HG03097 (cell line): ENCODE data around the gene CACNA1H.

Experiments
- ATAC-seq: cut with Tn5 transposase; IDR thresholded peaks from one replicate; pipeline ENCODE4 v1.9.1; 2021; ENCODE audit not compliant: unreplicated experiment, low FRiP score

Gene CACNA1H

DNA sequence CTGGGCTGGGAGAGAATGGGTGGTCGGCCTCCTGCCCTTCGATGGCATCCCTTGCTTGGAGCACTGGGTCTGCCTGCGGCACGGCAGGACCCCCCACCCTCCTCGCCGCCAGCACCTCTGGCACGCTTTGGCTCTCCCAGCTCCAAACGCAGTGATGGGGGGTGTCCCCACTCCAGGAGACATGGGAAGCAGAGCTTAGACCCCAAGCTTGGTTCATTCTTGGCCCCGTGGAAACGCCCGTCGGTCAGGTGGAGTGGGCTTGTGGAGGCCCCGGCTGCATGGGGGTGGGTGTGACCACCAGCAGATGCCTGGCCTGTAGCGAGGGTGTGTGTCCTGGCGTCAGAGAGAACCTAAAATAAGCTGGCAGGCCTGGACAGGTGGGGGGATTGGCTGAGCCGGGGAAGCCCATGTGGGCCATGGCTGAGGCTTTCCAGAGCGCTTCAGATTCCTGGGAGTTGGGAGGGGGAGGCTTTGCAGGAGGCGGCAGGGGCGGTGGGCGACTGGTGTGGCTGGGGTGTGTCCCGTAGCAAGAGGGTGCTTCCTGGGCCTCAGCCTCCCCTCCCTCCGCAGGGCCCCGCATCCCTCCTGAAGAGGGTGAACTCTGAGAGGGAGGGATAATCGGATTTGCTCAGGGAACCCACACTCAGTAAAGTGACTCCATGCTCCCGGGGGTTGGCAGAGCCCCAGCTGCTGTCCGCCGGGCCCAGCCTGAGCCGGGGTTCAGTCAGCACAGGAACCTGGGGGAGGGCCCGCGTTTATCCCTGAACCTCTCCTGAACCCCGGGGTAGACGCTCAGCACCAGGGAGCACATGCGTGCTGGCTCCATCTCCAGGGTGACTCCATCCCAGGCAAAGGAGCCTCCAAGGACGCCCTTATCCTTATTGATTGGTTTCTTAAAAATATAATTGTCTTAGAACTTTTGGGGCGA is 3.4 kb downstream of the CACNA1H start:
- no peak for ATAC-seq

DNA sequence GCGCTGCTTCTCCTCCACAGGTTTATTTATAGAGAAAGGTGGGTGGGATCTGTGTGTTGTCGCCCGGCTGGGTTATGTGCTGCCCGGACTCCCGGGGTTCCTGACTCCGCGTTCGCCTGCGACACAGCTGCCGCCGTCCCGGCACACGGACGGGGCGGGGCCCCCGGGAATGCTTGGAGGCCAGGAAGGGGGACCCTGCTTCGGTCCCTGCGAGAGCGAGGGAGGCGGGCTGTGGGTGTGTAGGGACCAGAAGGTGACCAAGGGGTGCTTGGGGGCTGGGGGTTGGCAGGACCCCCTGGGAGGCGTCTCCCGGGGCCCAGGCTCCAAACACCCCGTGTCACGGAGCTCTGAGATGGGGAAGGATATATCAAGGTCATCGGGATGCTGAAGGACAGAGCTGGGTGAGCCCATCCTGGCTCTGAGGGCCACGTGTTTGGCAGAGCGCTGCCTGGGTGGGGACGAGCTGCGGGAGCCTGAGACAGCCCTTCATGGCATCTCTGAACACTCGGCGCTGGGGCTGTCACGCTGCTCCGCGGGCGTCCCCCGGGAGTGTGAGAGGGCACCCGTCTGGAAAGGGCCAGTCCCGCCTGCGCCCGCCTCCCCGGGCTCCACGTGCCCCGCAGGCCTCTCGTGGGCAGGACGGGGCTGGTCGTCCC is 4.2 kb downstream of the CACNA1H start:
- no peak for ATAC-seq

DNA sequence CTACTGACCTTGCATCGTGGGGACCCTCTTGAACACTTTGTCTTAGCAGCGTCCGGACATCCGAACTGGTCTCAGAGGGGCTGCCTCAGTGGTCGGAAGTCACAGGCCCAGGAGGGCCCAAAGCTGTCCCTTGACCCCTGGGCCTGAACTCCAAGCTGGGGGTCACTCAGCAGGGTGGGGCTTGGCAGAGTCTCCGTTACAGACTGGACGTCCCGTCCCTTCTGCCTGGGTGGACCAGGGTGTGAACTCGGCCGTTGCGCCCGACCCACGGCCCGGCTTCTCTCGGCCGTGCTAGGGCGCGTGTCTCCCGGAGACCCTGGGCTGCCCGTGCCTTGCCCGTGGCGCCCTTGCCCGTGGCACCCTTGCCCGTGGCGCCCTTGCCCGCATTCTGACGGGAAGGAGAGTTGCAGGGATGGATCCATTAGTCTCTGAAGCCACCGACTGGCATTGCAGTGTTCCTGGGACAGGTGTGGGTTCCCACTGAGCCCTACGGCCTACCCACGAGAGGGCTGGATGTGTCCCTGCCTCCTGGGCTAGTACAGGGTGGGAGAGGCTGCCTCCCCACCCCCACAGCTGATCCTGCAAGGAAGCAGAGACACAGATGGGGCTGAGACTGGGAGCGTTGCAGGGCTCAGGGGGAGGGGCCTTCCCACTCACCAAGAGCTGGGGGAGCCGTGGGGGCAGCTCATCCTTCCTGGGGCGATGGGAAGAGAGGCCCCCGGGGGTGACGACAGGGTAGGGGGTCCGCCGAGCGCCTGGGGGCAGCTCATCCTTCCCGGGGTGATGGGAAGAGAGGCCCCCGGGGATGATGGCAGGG is 4.9 kb downstream of the CACNA1H start:
- ATAC-seq, result no peak

DNA sequence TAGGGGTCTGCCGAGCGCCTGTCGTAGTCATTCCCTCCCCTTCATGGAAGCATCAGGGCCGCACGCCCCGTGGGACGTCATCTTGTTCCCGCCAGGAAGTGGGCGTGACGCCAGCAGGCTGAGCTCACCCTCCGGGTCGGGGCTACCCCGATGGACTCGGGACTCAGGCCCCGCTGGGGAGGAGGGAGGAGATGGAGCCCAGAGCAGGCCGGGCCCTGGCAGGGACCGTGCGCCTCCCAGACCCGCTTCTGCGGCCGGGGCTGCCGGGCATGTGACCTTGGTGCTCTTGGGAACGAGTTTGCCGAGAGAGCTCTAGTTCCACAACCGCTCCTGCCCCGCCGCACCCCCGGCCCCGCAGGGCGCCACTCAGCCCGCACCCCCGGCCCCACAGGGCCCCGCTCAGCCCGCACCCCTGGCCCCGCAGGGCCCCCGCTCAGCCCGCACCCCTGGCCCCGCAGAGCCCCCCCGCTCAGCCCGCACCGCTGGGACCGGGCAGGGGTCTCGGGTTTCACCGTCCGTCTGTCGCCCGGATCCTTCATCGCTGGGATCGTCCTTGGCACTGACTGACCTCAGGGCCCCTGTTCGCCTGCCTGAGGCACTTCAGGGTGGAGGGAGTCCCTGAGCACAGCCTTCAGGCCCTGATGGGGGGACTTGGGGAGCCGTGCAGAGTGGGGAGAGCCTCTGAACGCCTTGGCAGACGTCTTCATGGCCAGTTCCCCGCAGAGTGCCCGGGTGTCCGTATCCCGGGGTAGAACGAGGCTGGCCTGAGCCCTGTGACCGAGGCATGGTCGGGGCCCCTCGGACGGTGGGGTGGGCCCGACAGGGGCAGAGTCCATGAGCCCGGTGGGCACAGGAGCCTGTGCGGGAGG is 5.8 kb downstream of the CACNA1H start:
- ATAC-seq, result no peak

DNA sequence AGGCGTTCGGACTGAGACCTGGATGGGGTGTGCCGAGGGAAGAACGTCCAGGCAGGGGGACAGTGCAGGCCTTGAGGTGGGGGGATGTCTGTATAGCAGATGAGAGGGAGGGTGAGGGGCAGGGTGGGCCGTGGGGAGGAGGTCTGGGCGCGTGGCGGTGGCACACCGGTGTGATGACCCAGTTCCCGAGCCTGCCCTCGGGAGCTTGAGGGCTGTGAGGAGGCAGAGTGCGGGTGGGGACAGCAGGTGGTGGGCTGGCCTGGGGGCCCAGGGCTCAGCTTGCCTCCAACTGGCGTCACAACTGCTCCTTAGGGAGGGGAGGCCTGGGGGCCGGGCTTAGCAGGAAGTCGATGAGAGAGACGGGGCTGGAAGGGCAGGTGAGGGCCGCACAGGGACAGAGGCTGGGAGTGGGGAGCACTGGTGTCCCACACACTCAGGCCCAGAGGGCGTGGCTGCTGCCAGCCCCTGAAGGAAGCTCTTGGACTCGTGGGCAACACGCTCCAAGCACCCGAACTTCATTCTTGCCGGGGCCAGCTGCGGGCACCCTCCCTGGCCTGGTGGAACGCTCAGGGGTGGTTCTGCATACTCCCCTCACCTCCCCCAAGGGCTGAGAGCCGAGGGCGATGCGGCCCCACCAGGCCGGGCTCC is 6.5 kb downstream of the CACNA1H start:
- ATAC-seq, result no peak

DNA sequence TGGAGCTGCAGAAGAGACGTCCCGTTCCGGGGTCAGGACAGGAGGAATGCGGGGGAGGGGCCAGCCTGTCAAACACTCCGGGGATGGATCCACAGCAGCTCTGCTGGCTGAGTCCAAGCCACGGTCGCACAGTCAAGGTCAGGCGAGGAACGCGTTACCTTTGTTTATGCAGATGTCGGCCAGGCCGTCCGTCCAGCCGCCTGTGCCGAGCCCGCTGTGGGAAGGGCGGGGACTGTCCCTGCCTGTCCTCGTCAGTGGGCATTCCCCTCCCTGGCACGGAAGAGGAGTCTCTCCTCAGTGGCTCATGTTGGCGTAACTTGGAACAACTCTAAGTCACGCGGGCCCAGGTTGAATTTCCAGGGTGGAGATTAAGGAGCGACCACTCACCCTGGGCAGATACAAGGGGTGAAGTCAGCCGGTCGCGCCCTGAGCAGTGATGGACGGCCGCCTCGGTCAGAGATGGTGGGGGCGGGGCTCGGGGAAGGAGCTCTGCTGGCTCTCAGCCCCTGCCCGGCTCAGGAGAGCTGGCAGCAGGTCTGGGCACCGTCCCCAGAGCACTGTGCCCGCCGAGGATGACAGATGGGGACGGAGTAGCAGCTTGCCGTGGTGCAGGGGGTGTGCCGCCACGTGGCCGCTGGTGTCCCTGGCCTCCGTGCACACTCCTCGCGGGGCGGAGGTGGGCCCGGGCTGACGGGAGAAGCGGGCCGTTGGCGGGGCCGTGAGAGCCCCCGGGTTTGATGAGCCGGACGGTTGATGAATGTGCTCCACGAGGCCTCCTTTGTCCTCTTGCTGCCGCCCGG is 7.3 kb downstream of the CACNA1H start:
- no peak for ATAC-seq

DNA sequence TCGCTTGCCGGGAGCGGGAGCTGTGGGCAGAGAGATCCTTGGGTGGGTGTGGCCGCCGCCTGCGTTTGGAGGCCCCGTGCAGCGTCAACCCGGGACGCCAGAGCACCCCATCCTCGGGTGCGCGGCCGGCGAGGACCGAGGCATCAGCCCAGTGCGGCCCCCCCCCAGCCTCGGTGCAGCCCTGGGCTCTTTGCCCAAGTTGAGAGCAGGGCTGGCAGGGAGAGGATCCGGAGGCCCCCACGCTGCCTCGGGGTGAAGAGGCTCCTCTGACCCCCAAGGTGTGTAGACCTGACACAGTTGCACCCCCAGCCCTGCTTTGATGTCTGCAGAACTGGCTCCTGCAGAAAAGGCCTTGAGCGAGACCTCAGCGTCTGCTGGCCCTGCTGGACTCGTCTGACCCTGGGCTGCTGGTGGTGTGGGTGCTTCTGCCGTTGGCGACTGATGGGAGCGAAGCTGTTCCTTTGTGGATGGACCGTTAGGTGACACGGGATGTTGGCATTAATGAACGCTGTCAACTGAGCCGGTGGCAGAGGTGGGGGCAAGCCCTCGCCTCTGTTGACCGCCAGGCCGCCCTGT is 8.0 kb downstream of the CACNA1H start:
- no peak for ATAC-seq

DNA sequence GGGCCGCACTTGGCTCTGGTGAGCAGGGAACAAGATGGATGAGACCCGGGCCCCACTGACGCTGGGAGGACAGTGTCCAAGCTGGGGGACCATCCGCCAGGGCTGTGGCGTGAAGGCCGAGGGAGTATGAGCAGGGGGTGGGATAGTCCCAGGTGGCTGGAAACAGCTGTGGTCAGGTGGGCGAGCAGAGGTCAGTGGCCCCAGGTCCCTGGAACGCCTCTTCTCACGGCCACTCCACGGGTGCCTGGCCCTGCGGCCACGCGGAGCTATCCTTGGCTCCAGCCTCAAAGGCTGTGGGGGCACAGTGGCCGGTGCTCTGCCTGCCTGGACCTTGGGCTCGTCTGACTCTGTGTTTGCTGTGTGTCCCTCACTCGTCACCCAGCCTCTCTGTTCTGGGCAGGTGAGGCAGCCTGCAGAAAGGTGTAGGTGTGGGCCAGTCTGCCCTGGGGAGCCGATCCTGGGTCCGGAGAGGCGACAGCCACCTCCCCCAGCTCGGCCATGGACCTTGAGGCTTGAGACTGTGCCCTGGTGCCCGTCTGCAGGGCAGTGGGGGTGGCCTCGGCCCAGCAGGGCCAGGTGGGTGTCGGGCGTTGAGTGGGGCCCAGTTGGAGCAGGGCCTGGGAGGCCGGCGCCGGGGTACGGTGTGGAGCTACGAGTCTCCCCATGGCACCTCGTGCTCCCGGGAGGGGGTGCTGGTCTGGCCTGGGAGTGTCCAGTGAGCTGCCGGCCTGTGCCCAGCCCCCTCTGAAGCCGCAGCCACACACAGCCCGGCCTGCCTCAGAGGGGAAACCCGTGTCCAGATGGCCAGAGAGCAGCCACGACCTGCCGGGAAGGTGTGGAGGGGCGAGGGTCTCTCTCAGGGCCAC is 10.0 kb downstream of the CACNA1H start:
- no peak for ATAC-seq

DNA sequence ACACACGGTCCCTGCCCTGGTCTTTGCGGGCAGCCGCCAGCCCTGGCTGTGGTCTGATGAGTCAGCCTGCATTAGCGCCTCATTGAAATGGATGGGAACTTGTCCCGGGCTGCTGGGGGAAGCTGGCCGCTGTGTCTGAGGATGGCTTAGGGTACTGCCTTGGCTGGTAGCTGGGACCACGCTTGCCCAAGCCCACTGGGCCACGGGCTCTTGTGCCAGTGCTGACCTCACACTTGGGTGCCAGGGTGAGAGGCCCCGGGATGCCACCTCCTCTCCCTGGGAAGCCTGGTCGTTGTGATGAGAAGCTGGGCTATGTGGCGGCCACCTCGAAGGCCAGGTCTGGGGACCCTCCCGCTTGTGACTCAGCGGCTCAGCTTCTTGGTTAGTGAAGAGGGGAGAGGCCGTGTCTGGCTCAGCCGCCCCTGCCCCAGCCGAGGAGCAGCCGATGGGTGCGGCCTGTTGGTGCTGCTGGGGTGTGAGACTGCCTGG is 10.7 kb downstream of the CACNA1H start:
- ATAC-seq, result no peak

DNA sequence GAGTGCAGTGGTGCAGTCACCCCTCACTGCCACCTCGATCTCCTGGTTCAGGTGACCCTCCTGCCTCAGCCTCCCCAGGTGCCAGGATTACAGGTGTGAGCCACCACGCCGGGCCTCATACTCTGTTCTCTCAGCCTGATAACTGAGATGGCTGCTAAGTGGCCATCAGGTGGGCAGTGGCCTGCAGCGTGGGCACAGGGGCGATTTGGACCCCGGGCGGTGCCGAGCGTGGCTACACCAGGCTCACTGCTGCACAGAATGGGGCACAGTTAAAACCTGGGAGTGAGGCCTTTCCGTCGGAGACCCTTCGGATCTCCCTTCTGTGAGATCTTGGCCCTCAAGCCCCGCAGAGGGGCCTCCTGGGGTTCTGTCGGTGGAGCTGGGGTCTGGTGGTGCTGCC is 11.5 kb downstream of the CACNA1H start:
- no peak for ATAC-seq

DNA sequence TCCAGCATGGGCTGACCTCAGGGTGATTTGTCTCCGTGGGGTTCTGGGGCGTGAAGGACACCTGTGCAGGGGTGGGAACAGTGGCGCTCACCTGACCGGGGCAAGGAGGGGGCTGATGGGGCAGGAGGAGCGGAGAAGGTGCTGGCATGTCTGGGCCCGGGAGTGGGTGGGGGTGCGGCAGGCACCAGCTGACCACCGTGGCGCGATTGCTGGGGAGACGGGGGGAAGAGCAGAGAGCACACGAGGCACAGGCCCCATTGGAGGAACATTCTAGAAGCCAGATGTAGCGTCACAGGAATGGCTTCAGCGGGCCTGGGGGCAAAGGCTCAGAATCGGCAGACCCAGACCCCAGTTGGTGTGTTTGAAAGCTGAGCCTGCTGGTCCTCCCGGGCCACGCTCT is 12.1 kb downstream of the CACNA1H start:
- no peak for ATAC-seq

DNA sequence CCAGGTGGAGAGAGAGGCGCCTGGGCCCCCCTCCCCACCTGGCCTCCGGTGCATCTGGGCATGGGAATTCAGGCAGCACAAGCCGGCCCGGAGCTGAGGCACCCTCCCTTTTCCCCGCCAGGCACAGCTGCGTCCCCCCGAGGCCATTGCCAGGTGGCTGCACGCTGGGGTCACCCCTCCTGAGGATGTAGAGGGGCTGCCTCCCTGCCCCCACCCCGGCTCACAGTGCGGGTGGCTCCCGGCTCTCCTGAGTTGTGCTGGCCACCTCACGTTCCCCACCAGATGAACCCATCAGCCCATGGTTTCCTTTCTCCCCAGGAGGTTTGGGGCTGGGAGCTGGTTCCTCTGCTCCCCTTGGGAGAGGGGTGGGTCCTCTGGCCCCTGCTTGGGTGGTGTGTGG is 12.6 kb downstream of the CACNA1H start:
- no peak for ATAC-seq

DNA sequence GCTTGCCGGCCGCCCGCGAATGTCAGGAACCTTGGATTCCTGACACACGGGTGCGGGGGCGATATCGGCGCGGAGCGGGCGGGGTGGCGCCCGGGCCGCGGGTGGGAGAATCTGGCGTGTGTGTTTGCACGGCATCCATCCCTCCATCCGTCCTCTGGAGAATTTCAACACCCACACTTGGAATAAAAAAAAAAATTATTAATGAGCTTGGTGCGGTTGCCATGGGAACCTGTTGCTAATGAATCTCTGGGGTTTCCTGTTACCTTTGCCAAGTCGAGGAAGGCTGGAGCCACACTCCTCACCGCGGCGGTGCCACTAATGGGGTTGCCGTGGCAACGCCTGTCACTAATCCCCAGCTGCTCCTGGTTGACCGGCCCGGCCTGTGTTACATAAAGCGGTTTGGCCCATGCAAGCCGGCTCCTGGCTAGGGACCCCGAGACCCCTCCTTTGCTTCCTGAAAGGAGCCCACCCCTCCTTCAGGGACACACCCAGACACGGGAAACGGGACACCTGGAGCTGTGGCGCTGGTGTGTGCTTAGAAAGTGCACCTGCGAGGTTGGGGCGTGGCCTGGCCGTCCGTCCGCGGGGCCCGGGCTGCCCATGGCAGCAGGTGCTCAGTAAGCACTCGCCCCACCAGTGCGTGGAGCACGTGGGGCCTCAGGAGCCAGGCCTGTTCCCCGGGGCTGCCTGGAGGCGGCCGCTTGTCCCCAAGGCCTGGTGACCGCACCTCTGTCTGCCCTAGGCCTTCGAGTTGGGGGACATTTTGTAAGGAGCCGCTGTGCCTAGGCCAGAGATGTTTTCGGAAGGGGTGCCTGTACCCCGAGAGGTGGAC is 14.6 kb downstream of the CACNA1H start:
- ATAC-seq, result no peak

DNA sequence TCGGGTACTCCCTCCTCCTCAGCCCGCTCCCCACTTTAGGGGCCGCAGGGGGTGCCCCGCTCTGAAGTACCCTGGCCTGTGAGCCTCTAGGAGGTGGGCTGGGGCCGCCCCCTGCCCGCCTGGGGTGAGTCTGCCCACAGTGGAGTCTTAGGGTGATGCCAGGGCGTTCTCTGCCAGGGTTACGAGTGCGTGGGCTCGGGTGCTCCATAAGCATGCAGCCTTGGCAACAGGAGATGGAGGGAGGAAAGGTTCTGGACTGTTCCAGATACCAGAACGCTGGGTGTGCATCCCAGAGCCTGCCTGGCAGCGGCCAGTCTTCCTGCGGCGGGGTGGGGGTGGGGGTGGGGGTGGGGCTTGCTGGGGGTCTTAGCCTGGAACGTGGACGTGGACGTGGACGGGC is 15.9 kb downstream of the CACNA1H start:
- no peak for ATAC-seq

DNA sequence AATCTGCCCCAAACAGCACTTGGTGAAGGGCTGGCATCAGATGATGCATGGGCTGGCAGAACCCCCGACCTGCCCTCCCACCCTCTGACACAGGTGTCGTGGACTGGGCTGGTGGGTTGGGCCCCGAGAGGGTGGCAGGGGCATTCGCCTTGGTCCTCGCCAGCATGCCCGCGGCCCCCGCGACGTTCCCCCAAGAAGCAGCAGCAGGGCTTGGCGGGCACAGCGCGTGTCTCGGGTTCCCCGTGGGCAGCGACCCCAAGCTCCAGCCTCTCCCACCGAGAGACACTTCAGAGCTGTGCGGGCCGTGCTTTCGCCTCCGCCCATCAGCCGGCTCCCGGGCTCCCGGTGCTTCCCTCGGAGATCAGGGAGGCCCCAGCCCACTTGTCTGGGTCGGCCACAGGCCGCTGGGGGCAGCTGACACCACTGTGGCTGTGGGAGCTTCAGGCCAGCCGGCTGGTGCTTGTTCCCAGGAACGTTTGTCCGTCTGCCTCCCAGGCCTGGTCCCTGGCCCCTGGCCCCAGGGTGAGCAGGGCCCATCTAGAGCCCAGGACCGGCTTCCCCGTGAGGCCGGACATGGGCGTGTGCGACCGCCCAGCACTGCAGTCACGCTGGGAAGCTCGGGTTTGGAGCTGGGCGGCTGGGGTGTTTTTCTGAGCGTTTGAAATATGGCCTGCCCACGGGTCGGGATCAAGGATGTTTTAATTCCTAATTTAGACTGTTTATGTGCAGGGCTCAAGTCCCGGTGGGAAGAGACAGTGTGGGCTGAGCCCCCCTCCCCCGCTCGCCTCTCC is 16.6 kb downstream of the CACNA1H start:
- ATAC-seq, result no peak

DNA sequence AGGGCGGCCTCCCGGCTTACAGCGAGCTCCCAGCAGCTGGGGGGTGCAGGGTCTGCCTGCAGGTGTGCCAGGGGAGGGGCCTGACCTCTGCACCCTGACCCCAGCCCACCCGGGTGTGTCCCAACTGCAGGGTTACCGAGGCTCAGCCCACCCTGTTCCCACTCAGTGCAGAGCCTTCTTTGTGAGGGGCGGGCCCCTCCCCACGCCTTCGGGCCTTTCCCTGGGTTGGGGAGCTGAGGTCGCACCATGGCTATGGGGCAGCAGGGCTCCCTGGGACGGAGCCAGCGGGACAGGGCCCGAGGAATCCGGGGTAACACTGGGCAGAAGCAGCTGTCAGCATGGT is 17.1 kb downstream of the CACNA1H start:
- no peak for ATAC-seq
